ENCODE data around the gene PRSS16.

DNA sequence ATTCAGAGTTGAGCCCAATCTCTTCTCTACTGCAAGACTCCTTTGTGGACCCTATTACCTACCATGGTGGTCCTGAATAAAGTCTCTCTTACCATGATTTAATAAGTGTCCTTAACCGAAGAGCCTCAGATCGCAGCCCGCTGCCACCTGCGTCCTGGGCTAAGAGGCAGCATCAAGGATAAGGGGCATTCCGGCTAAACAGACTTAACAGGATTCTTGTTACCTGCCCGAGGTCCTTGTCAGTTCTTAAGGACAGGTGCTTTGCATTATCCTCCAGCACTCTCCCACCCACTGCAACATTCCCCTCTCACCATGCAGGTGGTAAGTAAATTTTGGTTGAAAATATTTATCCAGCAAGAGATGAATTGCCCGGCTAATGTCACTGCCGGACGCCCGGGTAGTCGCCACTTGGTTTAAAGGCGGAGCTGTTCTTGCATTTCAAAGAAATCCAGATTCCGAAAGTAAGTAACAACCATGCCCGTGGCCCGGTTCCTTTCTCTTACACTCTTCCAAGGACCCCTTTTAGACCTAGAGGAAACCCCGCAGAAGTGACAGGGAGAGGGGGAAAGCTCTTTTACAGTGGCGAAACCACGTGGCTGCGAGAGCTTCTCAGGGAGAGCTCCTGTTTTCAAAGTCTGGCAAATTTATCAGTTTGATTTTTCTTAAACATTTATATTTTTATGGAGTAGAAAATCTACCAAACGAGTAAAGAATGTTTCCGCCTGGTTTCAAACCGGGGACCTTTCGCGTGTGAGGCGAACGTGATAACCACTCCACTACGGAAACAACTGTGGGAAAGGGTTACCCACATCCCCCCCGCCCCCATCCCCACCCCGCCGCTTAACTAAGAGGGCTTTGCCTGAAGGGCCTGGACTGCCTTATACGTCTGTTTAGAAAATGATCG lies 41.9 kb upstream of the PRSS16 start:
- TF ChIP-seq, protein P1, sequence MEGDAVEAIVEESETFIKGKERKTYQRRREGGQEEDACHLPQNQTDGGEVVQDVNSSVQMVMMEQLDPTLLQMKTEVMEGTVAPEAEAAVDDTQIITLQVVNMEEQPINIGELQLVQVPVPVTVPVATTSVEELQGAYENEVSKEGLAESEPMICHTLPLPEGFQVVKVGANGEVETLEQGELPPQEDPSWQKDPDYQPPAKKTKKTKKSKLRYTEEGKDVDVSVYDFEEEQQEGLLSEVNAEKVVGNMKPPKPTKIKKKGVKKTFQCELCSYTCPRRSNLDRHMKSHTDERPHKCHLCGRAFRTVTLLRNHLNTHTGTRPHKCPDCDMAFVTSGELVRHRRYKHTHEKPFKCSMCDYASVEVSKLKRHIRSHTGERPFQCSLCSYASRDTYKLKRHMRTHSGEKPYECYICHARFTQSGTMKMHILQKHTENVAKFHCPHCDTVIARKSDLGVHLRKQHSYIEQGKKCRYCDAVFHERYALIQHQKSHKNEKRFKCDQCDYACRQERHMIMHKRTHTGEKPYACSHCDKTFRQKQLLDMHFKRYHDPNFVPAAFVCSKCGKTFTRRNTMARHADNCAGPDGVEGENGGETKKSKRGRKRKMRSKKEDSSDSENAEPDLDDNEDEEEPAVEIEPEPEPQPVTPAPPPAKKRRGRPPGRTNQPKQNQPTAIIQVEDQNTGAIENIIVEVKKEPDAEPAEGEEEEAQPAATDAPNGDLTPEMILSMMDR (IDR thresholded peaks at IDR 0.05 in 8 of 11, conservative IDR thresholded peaks at IDR 0.05 in 3 of 11) = no peak
- no peak for TF ChIP-seq POLR2A (IDR thresholded peaks at IDR 0.05)
